ENCODE data around the gene CTBP2. TPM values are rescaled to one million over a fixed set of nuclear protein-coding genes. Genes with fewer than 3 reads are reported as not detected.

CTBP2 gene
- total RNA-seq, 1 donor from 2014 or later, result 55.2 TPM

DNA sequence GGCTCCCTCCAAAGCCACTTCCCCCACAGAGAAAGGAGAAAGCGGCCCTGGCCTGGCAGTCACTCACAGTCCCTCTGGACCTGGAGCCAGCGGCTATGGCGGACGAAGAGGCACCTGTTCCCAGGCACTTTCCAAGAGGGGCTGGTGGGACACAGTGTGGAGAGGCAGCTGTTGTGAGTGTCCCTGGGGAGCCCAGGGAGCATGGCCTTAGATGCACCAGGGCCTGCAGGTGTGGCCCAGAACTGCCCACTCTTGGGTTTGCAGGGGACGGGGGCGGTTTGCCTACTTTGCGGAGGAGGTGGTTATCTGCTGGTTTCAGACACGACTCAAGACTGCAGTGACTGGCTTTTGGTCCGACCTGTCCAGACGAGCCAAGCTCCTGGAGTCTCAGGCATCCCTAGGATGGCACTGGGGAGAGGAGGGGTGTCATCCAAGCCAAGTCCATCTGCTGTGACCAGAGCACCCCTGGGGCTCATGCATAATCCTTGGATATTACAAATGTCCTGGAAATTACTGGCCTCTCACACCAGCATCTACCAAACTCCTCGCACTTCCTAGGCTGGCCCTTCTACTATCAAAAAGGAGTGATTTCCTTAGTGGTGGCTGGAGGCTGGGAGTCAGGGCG is 18.4 kb downstream of the CTBP2 start:
- Mint-ChIP-seq H3K4me1 (peaks cover 32% of the 10 kb centered on the region), H3K27ac (no peak overlapping the region), H3K27me3 (ENCODE audit: insufficient read depth, low read depth) (peaks cover 3% of the 10 kb centered on the region), H3K9me3 (no peaks in the 10 kb centered on the region), H3K4me3 (no peak overlapping the region), H3K36me3 (peaks cover 23% of the 10 kb centered on the region)
- H3K4me2 ChIP-seq, result no peak overlapping the region
- H3K27me3 ChIP-seq, result no peaks in the 10 kb centered on the region
- no peak overlapping the region for H3K4me3 ChIP-seq
- no peaks in the 10 kb centered on the region for H3F3A ChIP-seq (ENCODE audit: low read depth)
- no peak overlapping the region for H3K9ac ChIP-seq
- no peak overlapping the region for H3K27ac ChIP-seq
- no peaks in the 10 kb centered on the region for H3K36me3 ChIP-seq
- H3K79me2 ChIP-seq (ENCODE audit: low read depth), result peaks cover 100% of the 10 kb centered on the region
- TF ChIP-seq EZH2phosphoT487 (IDR thresholded peaks at IDR 0.05), result no peak
- TF ChIP-seq, protein P1, sequence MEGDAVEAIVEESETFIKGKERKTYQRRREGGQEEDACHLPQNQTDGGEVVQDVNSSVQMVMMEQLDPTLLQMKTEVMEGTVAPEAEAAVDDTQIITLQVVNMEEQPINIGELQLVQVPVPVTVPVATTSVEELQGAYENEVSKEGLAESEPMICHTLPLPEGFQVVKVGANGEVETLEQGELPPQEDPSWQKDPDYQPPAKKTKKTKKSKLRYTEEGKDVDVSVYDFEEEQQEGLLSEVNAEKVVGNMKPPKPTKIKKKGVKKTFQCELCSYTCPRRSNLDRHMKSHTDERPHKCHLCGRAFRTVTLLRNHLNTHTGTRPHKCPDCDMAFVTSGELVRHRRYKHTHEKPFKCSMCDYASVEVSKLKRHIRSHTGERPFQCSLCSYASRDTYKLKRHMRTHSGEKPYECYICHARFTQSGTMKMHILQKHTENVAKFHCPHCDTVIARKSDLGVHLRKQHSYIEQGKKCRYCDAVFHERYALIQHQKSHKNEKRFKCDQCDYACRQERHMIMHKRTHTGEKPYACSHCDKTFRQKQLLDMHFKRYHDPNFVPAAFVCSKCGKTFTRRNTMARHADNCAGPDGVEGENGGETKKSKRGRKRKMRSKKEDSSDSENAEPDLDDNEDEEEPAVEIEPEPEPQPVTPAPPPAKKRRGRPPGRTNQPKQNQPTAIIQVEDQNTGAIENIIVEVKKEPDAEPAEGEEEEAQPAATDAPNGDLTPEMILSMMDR (IDR thresholded peaks at IDR 0.05), result no peak
- TF ChIP-seq EZH2 (IDR thresholded peaks at IDR 0.05), result no peak
- no peak overlapping the region for H2AFZ ChIP-seq (replicated peaks)
- H4K20me1 ChIP-seq (ENCODE audit: low read depth), result peaks cover 100% of the 10 kb centered on the region
- no peaks in the 10 kb centered on the region for H3K9me3 ChIP-seq (ENCODE audit: low read depth)
- H3K4me1 ChIP-seq, result peaks cover 20% of the 10 kb centered on the region
- DNase-seq (ENCODE audit: low spot score), result no peak

DNA sequence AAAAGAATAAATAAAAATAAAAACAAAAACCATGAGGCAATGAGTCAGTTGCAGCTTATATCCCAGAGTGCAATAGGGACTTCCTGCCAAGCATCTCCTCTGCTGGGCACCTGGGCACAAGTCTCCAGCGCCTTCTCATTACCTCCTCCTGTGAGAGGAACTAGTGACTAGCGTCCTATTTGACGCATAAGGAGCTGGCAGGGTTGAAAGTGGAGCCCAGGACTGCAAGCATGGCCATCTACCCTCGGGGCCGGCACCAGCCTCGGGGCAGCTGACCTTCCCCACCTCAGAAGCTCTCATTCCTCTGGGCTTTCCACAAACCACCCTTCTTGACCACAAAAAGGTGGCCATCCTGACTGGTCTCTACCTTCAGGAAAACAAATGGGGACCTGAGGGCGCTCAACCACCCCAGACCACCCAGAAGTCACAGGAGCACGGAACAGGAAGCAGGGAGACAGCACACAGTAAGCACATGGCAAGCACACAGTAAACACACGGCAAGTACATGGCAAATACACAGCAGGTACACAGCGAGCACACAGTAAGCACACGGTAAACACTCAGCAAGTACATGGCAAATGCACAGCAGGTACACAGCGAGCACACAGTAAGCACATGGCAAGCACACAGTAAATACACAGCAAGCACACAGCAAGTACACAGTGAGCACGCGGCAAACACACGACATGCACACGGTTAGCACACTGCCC is 19.1 kb downstream of the CTBP2 start:
- H3K4me2 ChIP-seq, result no peak overlapping the region
- peaks cover 31% of the 10 kb centered on the region for H3K4me1 Mint-ChIP-seq
- no peaks in the 10 kb centered on the region for H3K9me3 Mint-ChIP-seq
- peaks cover 100% of the 10 kb centered on the region for H4K20me1 ChIP-seq (ENCODE audit: low read depth)
- H3K27ac ChIP-seq, result no peak overlapping the region
- H3F3A ChIP-seq (ENCODE audit: low read depth), result no peaks in the 10 kb centered on the region
- no peak overlapping the region for H3K4me3 Mint-ChIP-seq
- H3K9me3 ChIP-seq (ENCODE audit: low read depth), result no peaks in the 10 kb centered on the region
- no peak for TF ChIP-seq EZH2phosphoT487 (IDR thresholded peaks at IDR 0.05)
- TF ChIP-seq, protein P1 (IDR thresholded peaks at IDR 0.05), result no peak
- no peak for TF ChIP-seq EZH2 (IDR thresholded peaks at IDR 0.05)
- H3K27me3 Mint-ChIP-seq (ENCODE audit: insufficient read depth, low read depth), result peaks cover 2% of the 10 kb centered on the region
- no peak overlapping the region for H3K4me3 ChIP-seq
- no peak for DNase-seq (ENCODE audit: low spot score)
- peaks cover 24% of the 10 kb centered on the region for H3K36me3 Mint-ChIP-seq
- no peaks in the 10 kb centered on the region for H3K27me3 ChIP-seq
- H3K27ac Mint-ChIP-seq, result peak overlapping the region; percentile 63
- H3K9ac ChIP-seq, result no peak overlapping the region
- H2AFZ ChIP-seq (replicated peaks), result no peak overlapping the region
- H3K79me2 ChIP-seq (ENCODE audit: low read depth), result peaks cover 100% of the 10 kb centered on the region
- no peaks in the 10 kb centered on the region for H3K36me3 ChIP-seq
- H3K4me1 ChIP-seq, result peaks cover 27% of the 10 kb centered on the region

DNA sequence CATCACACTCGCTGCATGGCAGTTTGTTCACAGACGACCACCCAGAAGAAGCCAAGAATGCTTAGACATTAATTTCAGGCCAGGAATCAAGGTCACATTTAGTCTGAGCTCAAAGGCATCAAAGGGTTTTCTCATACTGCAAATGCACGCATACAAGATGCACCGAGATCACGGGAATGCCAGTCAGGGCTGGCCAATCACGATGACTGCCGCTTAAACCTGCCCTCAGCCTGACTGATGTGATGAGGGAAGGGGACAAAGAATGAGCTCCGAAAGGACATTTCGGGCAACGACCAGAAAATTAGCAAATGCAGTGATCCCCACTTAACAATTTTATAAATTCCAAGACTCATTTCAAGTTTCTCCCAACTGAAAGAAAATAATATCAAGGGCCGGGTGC is 20.2 kb downstream of the CTBP2 start:
- TF ChIP-seq EZH2phosphoT487 (IDR thresholded peaks at IDR 0.05), result no peak
- Histone ChIP-seq H3K4me3 (no peak overlapping the region), H3K27ac (no peak overlapping the region), H4K20me1 (ENCODE audit: low read depth) (peaks cover 100% of the 10 kb centered on the region), H3K36me3 (no peaks in the 10 kb centered on the region), H3K9me3 (ENCODE audit: low read depth) (no peaks in the 10 kb centered on the region), H3K9ac (no peak overlapping the region), H3K4me2 (no peak overlapping the region), H2AFZ (replicated peaks) (no peak overlapping the region), H3K79me2 (ENCODE audit: low read depth) (peaks cover 100% of the 10 kb centered on the region), H3F3A (ENCODE audit: low read depth) (no peaks in the 10 kb centered on the region), H3K4me1 (peaks cover 37% of the 10 kb centered on the region), H3K27me3 (no peaks in the 10 kb centered on the region)
- Mint-ChIP-seq H3K27me3 (ENCODE audit: insufficient read depth, low read depth) (peaks cover 2% of the 10 kb centered on the region), H3K27ac (no peak overlapping the region), H3K36me3 (peaks cover 28% of the 10 kb centered on the region), H3K4me1 (peaks cover 31% of the 10 kb centered on the region), H3K9me3 (no peaks in the 10 kb centered on the region), H3K4me3 (no peak overlapping the region)
- no peak for DNase-seq (ENCODE audit: low spot score)

Measured in neural progenitor cell (in vitro differentiated cells).